Stimulated activated CD8-positive, alpha-beta memory T cell treated with anti-CD3 and anti-CD28 coated beads, Interleukin-12 subunit alpha, Interleukin-12 subunit beta, amount 100 ng/mL, for 1 hour (primary cell): Measurements from ENCODE around the gene CNIH3.
"Not testable (repeated sequence)": the region's sequence is repeated elsewhere in the genome, so short reads cannot be mapped to it uniquely, and the experiment has no call there.

Experiments
- DNase-seq: peaks from one replicate; pipeline ENCODE4 v3.0.0-alpha.2; 2020; ENCODE audit warnings: low read depth

The CNIH3 gene

DNA sequence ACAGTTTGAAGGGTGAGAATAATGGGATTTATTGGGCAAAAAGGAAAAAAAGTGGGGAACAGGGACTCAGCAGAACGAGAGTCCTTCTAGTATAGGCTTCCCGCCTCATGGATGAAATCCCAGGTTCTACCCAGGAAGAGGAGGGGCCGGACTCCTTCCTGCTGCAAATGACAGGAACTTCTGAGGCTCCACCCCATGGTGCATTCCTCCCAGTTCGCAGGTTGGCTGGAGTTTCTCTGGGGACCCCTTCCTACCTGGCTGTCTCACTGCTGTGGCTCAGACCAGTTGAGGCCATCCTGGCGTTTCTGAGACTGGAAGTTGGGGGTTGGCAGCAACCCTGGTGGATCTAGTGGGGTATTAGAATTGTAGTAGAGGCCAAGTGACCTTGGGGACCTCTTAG, 27.5 kb downstream of the CNIH3 start:
- no peak for DNase-seq

DNA sequence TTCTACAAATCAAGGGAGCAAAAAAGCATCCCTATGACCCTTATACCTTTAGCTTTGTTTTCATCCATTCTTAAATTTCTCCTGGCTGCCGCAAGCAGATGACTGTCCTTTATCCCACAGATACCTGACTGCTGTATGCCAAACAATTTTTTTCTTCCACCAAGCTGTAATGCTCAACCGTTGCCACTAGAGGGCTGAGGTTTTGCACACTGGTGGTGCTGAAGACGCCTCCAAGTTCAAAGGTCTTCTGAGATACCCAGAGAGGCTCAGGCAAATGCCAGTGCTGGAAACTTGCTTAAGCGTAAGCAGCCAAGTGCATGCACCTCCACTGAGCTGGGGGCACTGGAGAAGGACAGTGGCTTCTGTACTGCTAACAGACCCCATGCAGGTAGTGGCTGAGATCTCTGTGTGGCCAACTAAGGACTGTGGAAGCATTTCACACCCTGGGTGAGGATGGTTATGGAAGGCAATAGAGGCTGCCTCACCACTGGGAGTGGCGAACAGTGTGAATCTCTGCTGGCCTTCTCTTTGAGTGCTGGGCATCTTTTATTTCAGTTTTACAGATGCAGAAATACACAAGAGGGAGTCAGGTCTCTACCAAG, 28.5 kb downstream of the CNIH3 start:
- peak; percentile 32 for DNase-seq

DNA sequence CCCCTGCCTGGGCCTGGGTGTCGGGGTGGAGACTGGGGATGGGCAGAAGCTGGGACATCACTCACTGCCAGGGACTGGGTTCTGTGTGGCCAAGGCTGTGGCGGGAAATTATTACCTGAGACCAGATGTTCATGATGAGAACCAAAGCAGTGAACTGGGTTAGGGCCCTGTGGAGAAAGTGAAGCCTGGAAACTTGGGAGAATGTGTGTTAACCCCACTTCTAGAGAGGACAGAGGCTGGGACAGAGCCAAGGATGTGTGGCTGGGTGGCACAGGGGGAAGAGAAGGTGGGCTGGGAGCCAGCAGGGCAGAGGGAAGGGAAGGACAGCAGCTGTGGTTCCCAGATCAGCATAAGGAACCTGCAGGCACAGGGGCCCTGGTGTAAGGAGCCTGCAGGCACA, 31.3 kb downstream of the CNIH3 start:
- no peak for DNase-seq

DNA sequence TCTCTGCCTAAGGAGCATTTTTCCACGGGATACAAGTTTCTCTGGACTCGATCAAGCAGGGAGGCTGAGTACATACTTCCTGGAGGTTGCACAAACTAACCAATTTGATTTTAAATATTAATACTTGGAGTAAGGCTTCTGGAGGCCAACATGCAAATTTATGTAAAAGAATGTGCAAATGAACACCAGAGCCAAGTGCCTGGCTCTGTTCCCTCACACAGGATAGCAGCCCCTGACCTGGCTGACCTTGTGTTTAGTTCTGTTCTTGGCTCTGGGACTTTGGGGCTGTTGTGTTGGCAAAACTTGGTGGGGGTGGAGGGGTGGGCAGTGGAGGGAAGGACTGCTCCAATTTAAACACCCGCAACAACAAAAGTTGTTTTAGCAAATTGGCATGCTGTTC, 34.2 kb downstream of the CNIH3 start:
- no peak for DNase-seq

GRCh38 chr1:224651188-224651587, 35.1 kb downstream of the CNIH3 start:
- DNase-seq, result no peak

- DNase-seq, result no peak
Observed at GRCh38 chr1:224656392-224656791, 40.3 kb downstream of the CNIH3 start.

- DNase-seq, result no peak
Observed at GRCh38 chr1:224660074-224660473, 44.0 kb downstream of the CNIH3 start.

GRCh38 chr1:224662870-224663269, 46.8 kb downstream of the CNIH3 start:
- DNase-seq, result no peak

DNA sequence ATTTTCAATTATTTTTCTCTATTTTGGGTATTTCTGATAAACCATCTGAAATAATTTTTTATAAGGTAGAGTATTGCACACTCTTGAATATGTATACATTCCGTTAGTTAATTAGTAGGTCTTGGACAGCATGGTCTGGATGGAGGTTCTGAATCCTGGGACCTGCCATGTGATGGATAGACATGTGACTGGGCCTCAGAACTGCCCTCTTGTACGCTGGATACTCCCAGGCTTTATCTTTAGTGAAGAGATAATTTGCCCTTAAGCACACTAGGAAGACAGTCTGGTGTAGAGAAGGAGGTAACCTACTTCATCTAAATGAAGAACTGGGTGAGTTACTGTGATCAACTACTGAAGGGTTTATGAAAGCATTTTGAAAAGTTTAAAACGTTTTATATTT, 48.9 kb downstream of the CNIH3 start:
- DNase-seq, result no peak

DNA sequence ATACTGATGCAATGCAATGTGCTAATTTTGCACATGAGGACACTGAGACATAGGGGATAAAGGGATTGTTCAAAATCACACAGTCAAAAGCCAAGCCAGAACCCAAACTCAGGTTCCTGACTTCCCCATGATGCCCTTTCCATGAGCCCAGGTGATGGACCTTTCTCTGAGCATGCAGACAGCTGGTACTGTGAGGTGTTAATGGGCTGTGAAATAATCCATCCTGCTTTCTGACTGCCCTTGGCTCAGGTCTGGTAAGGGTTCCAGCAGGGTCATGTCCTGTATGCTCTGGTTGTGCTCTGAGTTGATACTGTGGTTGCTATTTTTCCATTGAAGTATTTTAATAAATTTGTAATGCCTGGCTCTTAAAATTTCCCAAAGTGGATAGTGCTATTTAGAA, 50.0 kb downstream of the CNIH3 start:
- DNase-seq, result no peak

GRCh38 chr1:224666913-224667312, 50.8 kb downstream of the CNIH3 start:
- no peak for DNase-seq

DNA sequence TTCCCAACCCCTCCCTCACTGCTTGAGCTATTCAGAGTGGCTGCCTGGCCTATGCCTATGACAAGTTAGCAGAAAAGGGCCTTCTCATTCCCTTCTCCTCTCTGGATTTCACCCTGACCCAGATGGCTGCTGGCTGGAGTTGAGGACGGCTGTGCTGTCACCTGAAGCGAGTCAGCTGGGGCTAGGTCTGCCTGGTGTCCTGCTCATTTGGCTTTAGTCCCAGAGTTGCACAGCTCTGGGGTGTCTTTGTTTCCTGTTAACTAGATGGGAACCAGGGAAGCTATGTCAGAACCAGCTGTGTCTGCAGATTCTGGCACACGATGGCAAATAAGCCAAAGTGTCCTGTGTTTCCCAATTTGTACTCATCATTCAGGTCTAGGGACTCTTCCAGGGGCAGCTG, 52.9 kb downstream of the CNIH3 start:
- no peak for DNase-seq

DNA sequence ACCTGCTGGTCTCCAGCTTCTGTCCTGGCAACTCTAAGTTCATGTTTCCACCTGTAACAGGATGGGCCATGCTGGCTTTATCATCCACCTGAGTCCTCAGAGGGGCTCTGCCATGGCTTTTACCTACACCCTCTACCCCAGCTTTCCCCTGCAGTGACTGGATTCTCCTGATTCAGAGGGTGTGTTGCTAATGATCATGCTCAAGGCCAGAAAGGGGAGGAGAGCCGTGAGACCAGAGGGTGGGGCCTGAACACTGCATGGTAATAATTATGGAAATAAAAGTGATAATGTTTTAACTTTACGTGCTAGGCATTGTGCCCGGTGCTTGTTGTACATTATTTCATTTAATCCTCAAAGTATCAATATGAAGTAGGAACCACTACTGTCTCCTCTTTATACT, 53.3 kb downstream of the CNIH3 start:
- no peak for DNase-seq

DNA sequence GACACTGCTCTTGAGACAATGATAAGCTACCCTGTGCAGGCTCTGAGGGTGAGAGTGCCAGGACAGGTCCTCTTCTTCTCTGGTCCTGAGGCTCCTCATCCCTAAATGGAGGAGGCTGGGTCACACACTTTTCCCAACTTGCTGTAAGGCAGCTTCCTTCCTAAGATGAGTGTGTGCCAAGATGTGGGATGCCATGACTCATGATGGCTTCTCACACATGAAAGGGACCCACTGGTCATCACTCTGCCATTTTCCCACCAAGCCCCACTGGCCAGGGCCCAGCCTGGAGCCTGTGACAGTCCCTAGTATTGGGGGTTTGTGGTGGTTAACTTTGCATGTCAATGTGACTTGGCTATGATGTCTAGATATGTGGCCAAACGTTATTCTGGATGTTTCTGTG, 54.4 kb downstream of the CNIH3 start:
- DNase-seq, result no peak

GRCh38 chr1:224671076-224671475, 55.0 kb downstream of the CNIH3 start:
- no peak for DNase-seq

DNA sequence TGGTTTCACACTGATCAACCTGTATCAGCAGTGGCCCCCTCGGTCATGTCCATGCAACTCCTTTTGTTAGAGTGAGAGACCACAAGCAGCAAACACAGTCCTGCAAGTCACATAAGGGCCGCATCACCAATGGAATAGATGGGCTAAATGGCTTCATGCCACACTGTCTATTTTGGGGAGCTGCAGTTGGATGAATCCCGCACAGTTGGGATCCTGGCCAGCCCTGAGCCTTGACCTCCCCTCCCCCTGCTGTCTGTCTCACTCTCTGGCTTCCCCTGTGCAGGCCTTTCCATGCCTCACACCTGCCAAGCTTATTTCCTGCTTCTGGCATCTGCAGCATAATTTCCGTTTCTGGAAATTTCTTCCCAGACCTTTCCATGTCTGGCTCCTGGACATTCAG, 57.0 kb downstream of the CNIH3 start:
- no peak for DNase-seq

DNA sequence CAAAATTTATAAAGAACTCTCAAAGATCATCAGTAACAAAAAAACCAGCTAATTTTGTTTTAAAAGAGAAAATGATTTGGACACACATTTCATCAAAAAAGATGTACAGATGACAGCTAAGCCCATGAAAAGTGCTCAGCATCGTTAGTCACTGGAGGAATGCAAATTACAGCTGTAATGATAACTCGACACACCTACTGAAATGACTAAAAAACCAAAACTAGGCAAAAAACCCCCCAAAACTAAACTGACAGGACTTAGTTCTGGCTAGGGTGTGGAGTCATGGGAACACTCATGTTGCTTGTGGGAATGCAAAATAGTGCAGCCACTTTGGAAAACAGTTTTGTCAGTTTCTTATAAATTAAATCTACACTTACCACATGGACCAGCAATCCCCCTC, 59.5 kb downstream of the CNIH3 start:
- DNase-seq, result no peak

GRCh38 chr1:224676551-224676950, 60.4 kb downstream of the CNIH3 start:
- no peak for DNase-seq

- no peak for DNase-seq
Observed at GRCh38 chr1:224678168-224678567, 62.1 kb downstream of the CNIH3 start.

GRCh38 chr1:224679606-224680005, 63.5 kb downstream of the CNIH3 start:
- no peak for DNase-seq

- DNase-seq, result no peak
Observed at GRCh38 chr1:224681816-224682215, 65.7 kb downstream of the CNIH3 start.

DNA sequence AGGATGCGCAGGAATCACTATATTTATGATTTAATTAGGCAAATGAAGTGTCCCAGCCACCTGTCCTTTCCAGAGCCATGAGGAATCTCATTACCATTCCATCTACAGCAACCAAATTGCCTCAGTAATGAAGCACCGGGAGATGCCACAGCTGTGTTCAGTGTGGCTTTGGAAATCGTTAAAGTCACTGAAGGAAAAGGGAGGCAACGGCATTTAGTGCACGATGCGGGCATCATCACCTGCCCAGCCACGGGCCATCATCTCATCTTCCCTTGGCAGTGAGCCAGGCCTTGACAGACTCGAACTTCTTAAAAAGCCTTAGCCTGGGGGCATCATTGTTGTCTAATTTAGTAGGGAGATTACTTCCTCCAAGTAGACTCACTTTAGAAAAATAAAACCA, 67.8 kb downstream of the CNIH3 start:
- DNase-seq, result no peak

- no peak for DNase-seq
Observed at GRCh38 chr1:224684979-224685425, 68.9 kb downstream of the CNIH3 start.

DNA sequence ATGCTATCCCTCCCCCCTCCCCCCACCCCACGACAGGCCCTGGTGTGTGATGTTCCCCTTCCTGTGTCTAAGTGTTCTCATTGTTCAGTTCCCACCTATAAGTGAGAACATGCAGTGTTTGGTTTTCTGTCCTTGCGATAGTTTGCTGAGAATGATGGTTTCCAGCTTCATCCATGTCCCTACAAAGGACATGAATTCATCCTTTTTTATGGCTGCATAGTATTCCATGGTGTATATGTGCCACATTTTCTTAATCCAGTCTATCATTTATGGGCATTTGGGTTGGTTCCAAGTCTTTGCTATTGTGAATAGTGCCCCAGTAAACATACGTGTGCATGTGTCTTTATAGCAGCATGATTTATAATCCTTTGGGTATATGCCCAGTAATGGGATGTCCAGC, 70.0 kb downstream of the CNIH3 start:
- not testable (repeated sequence) for DNase-seq

DNA sequence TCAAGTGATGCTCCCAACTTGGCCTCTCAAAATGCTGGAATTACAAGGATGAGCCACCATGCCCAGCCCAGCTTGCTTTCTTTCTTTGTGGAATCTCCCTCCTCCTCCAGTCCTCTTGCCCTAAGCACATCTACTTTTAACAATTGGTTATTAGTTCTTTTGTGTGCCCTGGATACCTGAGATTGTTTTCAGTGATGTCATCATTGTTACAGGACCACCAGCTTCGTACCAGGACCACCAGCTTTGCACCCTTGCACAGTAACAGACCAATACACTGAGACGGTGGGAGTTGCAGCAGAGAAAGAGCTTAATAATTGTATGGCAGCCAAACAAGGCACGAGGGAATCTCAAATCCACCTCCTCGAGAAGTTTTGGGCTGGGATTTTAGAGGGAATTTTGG, 71.3 kb downstream of the CNIH3 start:
- DNase-seq, result no peak
